Brain microvascular endothelial cell (primary cell): Measurements from ENCODE around the gene STAT3.
"Not testable (repeated sequence)": the region's sequence is repeated elsewhere in the genome, so short reads cannot be mapped to it uniquely, and the experiment has no call there.

Experiments used
- DNase-seq: peaks from one replicate; pipeline ENCODE4 v3.0.0-alpha.2; 2020
- H3K27ac ChIP-seq: fragments of 250-450 bp; sonication (Bioruptor Pico); 2 replicates; pipeline ENCODE4 v1.5.1; 2020; ENCODE audit warnings: mild to moderate bottlenecking, moderate library complexity
- H3K27me3 ChIP-seq: fragments of 250-450 bp; sonication (Bioruptor Pico); replicated peaks from 2 replicates; pipeline ENCODE4 v1.5.1; 2020; ENCODE audit warnings: mild to moderate bottlenecking
- H3K36me3 ChIP-seq: fragments of 250-450 bp; sonication (Bioruptor Pico); replicated peaks from 2 replicates; pipeline ENCODE4 v1.5.1; 2020; ENCODE audit warnings: mild to moderate bottlenecking
- H3K4me3 ChIP-seq: 2 replicates; pipeline ENCODE4 v1.5.1; 2011; ENCODE audit warnings: low read depth, mild to moderate bottlenecking, control low read depth, low read length, moderate library complexity
- CTCF ChIP-seq: IDR thresholded peaks from 2 replicates; pipeline ENCODE4 v1.5.1; 2011; ENCODE audit warnings: low read depth, mild to moderate bottlenecking, moderate library complexity, low read length, control low read depth, inconsistent platforms; ENCODE audit errors: missing control alignments
- in situ Hi-C: cut with HindIII; loops from 2 replicates; pipeline ENCODE4 v1.10.0; 2017; ENCODE audit warnings: low sequenced_read_pairs, low pct_ligation_motif_present

The STAT3 gene

GRCh38 chr17:42329025-42329976, 58.9 kb downstream of the STAT3 start:
- H3K36me3 ChIP-seq = peaks cover 68% of the 10 kb centered on the region
- DNase-seq = peak; percentile 25
- in situ Hi-C loops = no loop called here
- H3K27me3 ChIP-seq = no peaks in the 10 kb centered on the region
- no peak overlapping the region for H3K4me3 ChIP-seq
- H3K27ac ChIP-seq = peak overlapping the region; percentile 54
- TF ChIP-seq CTCF = no peak

GRCh38 chr17:42325026-42325425, 63.2 kb downstream of the STAT3 start:
- H3K36me3 ChIP-seq = peaks cover 59% of the 10 kb centered on the region
- H3K4me3 ChIP-seq = no peak overlapping the region
- H3K27ac ChIP-seq = no peak overlapping the region
- in situ Hi-C loops = no loop called here
- DNase-seq = peak; percentile 64
- TF ChIP-seq CTCF = peak; percentile 7
- H3K27me3 ChIP-seq = no peaks in the 10 kb centered on the region

GRCh38 chr17:42323268-42323773, 64.9 kb downstream of the STAT3 start:
- Histone ChIP-seq H3K4me3 (no peak overlapping the region), H3K27me3 (no peaks in the 10 kb centered on the region), H3K27ac (no peak overlapping the region), H3K36me3 (peaks cover 55% of the 10 kb centered on the region)
- TF ChIP-seq CTCF = no peak
- in situ Hi-C loops = loop anchor here (25.0 kb wide), 1 partner anchor 189 kb away; no protein-coding TSS in a partner anchor
- DNase-seq = no peak

GRCh38 chr17:42322382-42323267, 65.6 kb downstream of the STAT3 start:
- Histone ChIP-seq H3K4me3 (no peak overlapping the region), H3K36me3 (peaks cover 58% of the 10 kb centered on the region), H3K27me3 (no peaks in the 10 kb centered on the region), H3K27ac (no peak overlapping the region)
- in situ Hi-C loops = loop anchor here (25.0 kb wide), 1 partner anchor 190 kb away; no protein-coding TSS in a partner anchor
- TF ChIP-seq CTCF = peak; percentile 100
- DNase-seq = peak; percentile 91

- Histone ChIP-seq H3K27ac (no peak overlapping the region), H3K36me3 (peaks cover 59% of the 10 kb centered on the region), H3K27me3 (no peaks in the 10 kb centered on the region), H3K4me3 (no peak overlapping the region)
- TF ChIP-seq CTCF = no peak
- DNase-seq = no peak
- in situ Hi-C loops = loop anchor here (25.0 kb wide), 1 partner anchor 191 kb away; no protein-coding TSS in a partner anchor
Measured at GRCh38 chr17:42321555-42321954, 66.7 kb downstream of the STAT3 start.

GRCh38 chr17:42317967-42318366, 70.3 kb downstream of the STAT3 start:
- H3K27me3 ChIP-seq, DNase-seq, H3K4me3 ChIP-seq, H3K27ac ChIP-seq: not testable (repeated sequence)
- in situ Hi-C loops = loop anchor here (25.0 kb wide), 1 partner anchor 194 kb away; no protein-coding TSS in a partner anchor
- H3K36me3 ChIP-seq = peaks cover 64% of the 10 kb centered on the region
